Activated naive CD8-positive, alpha-beta T cell (primary cell): ENCODE measurements around the gene CLDN22.

Source experiments
- H3K27ac Mint-ChIP-seq: one replicate; pipeline ENCODE4 v1.8.0; 2021; ENCODE audit warnings: mixed read lengths
- H3K27me3 Mint-ChIP-seq: one replicate; pipeline ENCODE4 v1.8.0; 2021; ENCODE audit warnings: mixed read lengths
- H3K36me3 Mint-ChIP-seq: one replicate; pipeline ENCODE4 v1.8.0; 2021; ENCODE audit warnings: mixed read lengths
- H3K4me1 Mint-ChIP-seq: one replicate; pipeline ENCODE4 v1.8.0; 2021; ENCODE audit warnings: low read depth, mixed read lengths
- H3K4me3 Mint-ChIP-seq: one replicate; pipeline ENCODE4 v1.8.0; 2021; ENCODE audit warnings: mild to moderate bottlenecking, mixed read lengths
- H3K9me3 Mint-ChIP-seq: one replicate; pipeline ENCODE4 v1.8.0; 2021; ENCODE audit warnings: low read depth, mixed read lengths

The CLDN22 gene

DNA sequence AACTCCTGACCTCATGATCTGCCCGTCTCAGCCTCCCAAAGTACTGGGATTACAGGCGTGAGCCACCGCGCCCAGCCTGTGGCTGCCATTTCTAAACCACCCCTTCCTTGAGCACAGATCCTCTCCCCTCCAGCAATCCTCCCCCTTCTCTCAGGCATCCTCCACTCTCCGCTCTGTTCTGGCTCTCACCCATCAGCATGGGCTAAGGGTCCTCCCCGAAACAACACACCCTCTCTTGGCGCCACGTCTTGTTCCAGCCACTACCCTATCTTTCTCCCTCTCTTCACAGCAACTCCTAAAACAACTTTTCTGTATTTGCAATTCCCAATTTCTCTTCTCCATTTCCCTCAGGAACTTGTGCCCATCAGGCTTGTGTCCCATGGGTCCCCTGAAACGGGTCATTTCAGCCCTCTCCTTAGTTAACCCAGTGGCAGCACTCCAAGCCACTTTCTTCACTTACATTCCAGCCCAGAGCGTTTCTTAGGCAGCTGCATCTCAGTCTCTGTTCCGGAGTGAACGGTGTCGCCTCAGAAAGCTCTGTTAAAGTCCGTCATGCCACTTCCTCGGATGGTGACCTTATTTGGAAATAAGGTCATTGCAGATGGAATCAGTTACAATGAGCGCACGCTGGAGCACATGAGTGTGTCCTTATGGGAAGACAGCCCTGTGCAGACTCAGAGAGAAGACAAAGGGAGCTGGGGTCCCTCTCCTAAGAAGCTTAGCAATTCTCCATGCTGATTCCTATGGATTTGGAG is 30.4 kb upstream of the CLDN22 start:
- H3K9me3 Mint-ChIP-seq: no peaks in the 10 kb centered on the region
- no peak overlapping the region for H3K4me3 Mint-ChIP-seq
- peaks cover 9% of the 10 kb centered on the region for H3K27me3 Mint-ChIP-seq
- peaks cover 12% of the 10 kb centered on the region for H3K4me1 Mint-ChIP-seq
- H3K27ac Mint-ChIP-seq: no peak overlapping the region
- no peaks in the 10 kb centered on the region for H3K36me3 Mint-ChIP-seq

DNA sequence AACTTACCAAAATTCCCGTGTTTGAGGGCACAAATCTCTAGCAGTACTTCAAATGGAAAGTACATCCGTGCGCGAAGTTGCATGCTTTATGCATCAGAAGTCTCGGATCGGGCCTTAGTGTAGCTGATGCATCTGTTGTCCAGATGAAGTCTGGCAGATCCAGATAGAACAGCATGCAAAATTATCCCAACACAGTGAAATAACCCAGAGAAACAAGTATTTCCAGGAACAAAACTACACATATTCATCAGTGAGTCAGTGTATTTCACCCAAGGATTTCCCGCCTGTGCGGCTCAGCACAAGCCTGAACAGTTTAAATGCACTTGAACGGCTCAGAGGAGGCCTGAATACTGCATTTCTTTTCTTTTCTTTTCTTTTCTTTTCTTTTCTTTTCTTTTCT is 29.6 kb upstream of the CLDN22 start:
- H3K27ac Mint-ChIP-seq: no peak overlapping the region
- H3K4me1 Mint-ChIP-seq: peaks cover 12% of the 10 kb centered on the region
- no peak overlapping the region for H3K4me3 Mint-ChIP-seq
- H3K9me3 Mint-ChIP-seq: no peaks in the 10 kb centered on the region
- peaks cover 9% of the 10 kb centered on the region for H3K27me3 Mint-ChIP-seq
- H3K36me3 Mint-ChIP-seq: no peaks in the 10 kb centered on the region

DNA sequence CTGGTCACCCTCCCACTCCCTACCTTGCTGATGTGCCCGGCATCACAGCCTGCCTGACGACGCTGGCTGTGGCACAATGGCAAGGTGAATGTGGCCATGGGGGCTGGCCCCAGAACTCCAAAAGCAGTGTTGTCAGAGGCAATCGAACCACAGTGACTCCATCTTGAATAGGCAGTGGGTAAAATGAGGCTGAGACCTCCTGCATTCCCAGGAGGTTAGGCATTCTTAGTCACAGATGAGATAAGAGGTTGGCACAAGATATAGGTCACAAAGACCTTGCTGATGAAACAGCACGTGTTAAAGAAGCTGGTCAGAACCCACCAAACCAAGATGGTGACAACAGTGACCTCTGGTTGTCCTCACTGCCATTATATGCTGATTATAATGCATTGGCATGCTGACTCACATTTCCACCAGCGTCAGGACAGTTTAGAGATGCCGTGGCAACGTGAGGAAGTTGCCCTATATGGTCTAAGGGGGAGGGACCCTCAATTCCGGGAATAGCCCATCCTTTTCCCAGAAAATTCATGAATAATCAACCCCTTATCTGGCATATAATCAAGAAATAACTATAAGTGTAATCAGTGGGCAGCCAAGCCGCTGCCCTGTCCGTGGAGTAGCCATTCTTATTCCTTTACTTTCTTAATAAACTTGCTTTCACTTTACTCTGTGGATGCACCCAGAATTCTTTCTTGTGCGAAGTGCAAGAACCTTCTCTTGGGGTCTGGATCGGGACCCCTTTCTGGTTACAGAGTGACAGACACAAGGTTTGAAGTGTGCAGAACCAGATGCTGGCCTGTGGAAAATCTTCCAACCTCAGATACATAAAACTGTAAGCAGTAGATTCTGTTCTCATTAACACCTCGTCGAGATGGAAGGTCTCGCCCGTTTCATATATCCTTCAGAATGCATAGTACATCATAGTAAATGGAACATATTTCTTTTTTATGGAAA is 28.9 kb upstream of the CLDN22 start:
- Mint-ChIP-seq H3K27me3 (peaks cover 12% of the 10 kb centered on the region), H3K4me1 (peaks cover 12% of the 10 kb centered on the region), H3K9me3 (no peaks in the 10 kb centered on the region), H3K27ac (peak overlapping the region; percentile 50), H3K36me3 (no peaks in the 10 kb centered on the region), H3K4me3 (no peak overlapping the region)

DNA sequence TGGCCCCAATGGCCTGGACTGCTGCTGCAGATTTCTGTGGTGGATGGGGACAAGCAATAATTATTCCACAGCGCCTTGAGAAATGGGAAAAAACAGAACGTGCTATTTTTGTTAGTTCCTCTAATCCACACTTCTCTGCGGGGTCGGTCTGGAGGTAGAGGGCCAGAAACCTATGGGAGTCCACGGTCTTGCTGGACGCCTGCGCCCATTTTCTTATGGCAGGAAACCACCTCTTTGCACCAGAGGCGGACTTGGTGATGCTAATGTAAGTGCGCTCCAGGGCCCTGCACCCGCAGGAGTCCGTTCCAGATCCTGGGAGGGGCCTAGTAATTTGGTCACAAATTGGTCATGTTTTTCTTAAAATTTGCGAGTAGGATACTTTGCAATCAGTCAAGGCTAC is 28.1 kb upstream of the CLDN22 start:
- H3K36me3 Mint-ChIP-seq: no peaks in the 10 kb centered on the region
- H3K9me3 Mint-ChIP-seq: no peaks in the 10 kb centered on the region
- H3K27me3 Mint-ChIP-seq: peaks cover 12% of the 10 kb centered on the region

DNA sequence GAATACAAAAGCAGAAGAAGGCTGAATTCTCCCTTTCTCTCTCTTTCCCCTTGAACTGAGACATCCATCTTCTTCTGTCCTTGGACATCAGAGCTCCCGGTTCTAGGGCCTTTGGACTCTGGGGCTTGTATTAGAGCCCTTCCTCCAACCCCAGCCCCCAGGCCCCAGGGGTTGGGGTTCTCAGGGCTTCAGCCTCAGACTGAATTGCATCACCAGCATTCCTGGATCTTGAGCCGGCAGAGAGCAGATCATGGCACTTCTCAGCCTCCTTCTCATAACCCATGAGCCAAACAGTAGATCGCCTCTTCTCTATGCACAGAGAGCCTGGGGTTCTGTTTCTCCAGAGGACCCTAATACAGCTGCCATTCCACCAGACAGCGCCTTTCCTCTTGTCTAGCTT is 27.5 kb upstream of the CLDN22 start:
- no peak overlapping the region for H3K27ac Mint-ChIP-seq
- no peak overlapping the region for H3K4me3 Mint-ChIP-seq
- H3K9me3 Mint-ChIP-seq: no peaks in the 10 kb centered on the region
- H3K27me3 Mint-ChIP-seq: peaks cover 11% of the 10 kb centered on the region
- H3K36me3 Mint-ChIP-seq: no peaks in the 10 kb centered on the region
- peaks cover 14% of the 10 kb centered on the region for H3K4me1 Mint-ChIP-seq

More for the DNA sequence above, 28.1 kb upstream of the CLDN22 start:
- H3K27ac Mint-ChIP-seq: peak overlapping the region; percentile 50
- peaks cover 13% of the 10 kb centered on the region for H3K4me1 Mint-ChIP-seq
- no peak overlapping the region for H3K4me3 Mint-ChIP-seq

DNA sequence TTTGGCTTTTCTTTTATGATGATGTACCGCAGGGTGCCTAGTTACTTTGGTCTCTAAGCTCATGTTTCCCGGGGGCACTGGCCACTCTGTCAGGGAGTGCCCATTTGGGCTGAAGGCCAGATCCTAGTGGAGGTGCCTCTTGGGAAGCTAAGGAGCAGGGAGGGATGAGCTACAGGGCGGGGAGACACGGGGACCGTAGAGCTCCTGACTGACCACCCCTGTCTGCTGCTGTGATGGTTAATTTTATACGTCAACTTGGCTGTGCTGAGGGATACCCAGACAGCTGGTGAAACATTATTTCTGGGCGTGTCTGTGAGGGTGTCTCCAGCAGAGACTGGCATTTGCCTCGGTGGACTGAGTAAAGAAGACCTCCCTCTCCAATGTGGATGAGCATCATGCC is 27.1 kb upstream of the CLDN22 start:
- Mint-ChIP-seq H3K36me3 (no peaks in the 10 kb centered on the region), H3K9me3 (no peaks in the 10 kb centered on the region), H3K27ac (no peak overlapping the region), H3K4me1 (peaks cover 14% of the 10 kb centered on the region), H3K4me3 (no peak overlapping the region), H3K27me3 (peaks cover 8% of the 10 kb centered on the region)

DNA sequence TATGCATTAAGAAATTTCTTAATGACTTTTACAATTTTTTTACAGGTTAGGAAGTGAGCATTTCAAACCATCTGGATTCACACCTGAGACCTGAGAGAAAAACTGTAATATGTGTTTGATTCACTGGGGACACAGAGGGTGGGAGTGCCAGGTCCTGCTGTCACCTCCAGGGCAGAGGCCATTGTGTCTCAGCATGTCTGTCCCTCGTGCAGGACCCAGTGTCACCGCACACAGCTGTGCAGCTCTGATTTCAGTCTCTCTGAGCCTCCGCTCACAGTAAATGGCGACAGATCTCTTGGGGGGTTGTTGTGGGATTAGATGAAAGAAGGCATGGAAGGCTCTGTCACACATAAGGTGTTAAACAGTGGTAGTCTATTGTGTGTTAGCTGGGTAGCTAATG is 25.2 kb upstream of the CLDN22 start:
- Mint-ChIP-seq H3K4me1 (peaks cover 14% of the 10 kb centered on the region), H3K27ac (no peak overlapping the region), H3K4me3 (no peak overlapping the region), H3K36me3 (no peaks in the 10 kb centered on the region), H3K9me3 (no peaks in the 10 kb centered on the region), H3K27me3 (peaks cover 6% of the 10 kb centered on the region)

DNA sequence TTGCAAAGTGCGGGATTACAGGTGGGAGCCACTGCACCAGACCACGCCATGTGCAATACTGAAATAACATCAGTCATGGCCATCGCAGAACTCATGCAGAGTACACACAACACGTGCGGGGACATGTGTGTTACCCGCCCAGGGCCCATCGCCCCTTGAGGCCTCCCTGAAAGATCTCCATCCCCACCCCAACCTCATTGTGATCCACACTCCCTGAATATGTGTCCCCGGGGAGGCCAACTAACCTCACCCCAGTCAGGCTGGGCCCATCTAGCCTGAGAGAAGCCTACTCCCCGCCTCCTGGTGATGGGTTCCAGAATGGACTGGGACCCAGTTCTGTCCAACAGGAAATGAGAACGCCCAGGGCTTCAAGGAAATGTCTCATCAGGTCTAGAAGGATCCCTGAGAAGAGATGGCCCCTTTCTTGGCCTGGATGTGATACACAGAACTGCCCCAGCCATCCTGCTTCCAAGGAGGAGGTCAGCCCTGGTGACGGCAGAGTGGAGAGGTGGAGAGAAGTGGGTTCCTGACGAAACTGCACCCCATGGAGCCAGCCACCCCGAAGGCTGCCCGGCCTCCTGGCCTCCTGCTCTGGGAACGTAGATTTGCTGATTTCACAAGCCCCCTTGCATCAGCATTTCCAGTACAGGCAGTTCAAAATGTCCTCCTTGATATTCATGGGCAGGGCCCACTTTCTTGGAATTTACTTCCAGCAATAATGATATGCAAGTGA is 24.6 kb upstream of the CLDN22 start:
- Mint-ChIP-seq H3K36me3 (no peaks in the 10 kb centered on the region), H3K27ac (no peak overlapping the region), H3K27me3 (peaks cover 5% of the 10 kb centered on the region), H3K4me1 (peaks cover 13% of the 10 kb centered on the region), H3K9me3 (no peaks in the 10 kb centered on the region), H3K4me3 (no peak overlapping the region)

DNA sequence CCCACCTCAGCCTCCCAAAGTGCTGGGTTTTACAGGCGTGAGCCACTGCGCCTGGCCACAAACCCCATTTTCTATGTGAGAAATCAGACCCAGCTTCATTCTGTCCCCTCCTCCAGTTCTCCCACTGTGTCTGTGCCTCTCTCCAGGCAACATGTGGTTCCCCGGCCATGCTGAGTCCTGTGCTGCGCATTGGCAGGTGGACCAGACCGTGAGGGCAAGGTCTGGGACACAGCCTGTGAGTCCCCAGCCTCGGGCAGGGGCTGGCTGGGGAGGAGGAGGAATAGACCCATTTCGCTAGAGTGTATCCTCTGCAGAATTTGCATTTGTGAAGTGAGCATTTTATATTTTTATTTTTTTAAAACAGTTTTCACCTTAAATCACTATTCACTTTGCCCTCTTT is 23.7 kb upstream of the CLDN22 start:
- H3K9me3 Mint-ChIP-seq: no peaks in the 10 kb centered on the region
- no peak overlapping the region for H3K27ac Mint-ChIP-seq
- peaks cover 4% of the 10 kb centered on the region for H3K4me1 Mint-ChIP-seq
- no peak overlapping the region for H3K4me3 Mint-ChIP-seq
- no peaks in the 10 kb centered on the region for H3K36me3 Mint-ChIP-seq
- H3K27me3 Mint-ChIP-seq: peaks cover 3% of the 10 kb centered on the region

DNA sequence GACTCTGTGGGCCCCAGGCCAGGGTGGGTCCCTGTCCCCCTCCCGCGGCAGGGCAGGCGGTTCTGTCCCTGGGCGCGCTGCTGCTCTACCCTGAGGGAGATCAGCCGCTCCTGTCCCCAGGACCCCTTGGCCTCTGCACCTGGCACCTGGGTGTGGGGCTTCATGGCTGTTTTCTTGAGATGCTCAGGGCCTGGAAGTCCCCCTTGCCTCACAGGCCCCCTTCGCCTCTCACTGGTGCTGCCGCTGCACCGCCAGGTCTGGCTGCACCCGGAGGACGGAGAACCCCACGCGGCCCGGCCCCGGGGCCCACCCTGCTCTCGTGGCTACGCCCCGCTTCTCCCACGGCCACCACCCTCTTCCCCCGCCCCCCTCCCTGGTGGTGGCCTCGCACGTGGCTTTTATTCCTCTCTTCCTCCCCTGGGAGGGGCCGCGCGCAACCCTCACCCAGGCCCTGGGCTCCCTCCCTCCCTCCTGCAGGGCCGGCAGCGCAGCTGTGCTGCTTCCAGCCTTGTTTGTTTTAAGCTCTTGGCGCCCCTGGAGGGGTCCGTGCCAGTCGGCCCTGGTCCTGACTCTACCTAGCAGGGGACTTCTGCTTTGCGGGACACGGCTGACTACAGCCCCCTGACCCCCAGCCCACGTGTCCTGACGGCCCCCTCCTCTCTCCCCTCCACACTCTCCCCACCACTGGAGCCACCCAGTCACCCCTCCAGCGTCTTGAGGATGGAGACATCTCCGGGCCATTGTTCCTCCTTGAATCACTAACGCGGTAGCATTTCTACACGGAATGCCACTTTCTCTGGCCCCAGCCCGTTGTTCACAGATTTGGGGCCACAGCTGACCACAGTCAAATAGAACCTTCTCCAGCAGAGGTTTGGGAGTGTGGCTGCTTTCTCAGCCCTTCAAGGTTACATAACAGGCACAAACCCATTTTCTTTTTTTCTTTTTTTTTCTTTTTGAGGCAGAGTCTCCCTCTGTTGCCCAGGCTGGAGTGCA is 22.8 kb upstream of the CLDN22 start:
- no peaks in the 10 kb centered on the region for H3K36me3 Mint-ChIP-seq
- H3K9me3 Mint-ChIP-seq: no peaks in the 10 kb centered on the region
- peaks cover 3% of the 10 kb centered on the region for H3K27me3 Mint-ChIP-seq
- H3K4me3 Mint-ChIP-seq: peak overlapping the region; percentile 23
- H3K27ac Mint-ChIP-seq: no peak overlapping the region
- H3K4me1 Mint-ChIP-seq: peaks cover 2% of the 10 kb centered on the region

DNA sequence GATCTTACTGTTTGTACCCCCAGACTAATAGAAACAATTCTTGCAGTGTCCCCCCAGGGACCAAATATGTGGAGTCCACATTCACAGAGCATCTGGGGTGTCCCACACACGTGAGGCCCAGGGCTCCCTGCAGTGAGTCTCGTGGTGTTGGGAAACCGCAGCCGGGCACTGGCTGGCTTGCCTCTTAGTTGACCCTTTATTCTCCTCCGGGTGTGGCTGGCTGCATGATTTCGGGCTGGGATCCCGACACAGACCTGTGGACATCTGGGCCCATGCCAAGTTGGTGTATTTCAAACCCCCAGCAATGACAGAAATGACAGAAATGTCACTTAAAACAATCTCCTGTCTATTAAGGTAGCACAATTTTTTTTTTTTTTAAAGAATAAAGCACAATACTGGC is 17.8 kb upstream of the CLDN22 start:
- peaks cover 9% of the 10 kb centered on the region for H3K27me3 Mint-ChIP-seq
- H3K4me1 Mint-ChIP-seq: peaks cover 3% of the 10 kb centered on the region
- H3K9me3 Mint-ChIP-seq: no peaks in the 10 kb centered on the region
- H3K27ac Mint-ChIP-seq: no peak overlapping the region
- H3K4me3 Mint-ChIP-seq: no peak overlapping the region
- no peaks in the 10 kb centered on the region for H3K36me3 Mint-ChIP-seq

DNA sequence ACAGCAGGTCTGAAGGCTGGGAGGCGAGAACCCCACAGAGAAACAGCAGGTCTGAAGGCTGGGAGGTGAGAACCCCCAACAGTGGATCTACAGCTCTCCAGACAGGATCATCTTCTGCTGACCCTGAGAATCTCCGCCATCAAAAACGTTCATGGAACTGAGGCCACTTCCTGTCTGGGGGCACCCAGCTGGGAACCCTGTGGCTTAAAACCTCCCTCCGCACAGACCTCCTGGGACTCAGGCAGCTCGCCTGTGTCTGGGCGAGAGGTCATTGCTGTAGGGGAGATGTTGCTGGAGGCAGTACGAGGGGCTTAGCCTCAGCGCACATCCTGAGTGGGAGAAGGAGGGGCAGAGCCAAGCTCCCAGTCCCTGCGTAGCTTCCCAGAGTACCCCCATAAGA is 17.3 kb upstream of the CLDN22 start:
- Mint-ChIP-seq H3K4me1 (peaks cover 3% of the 10 kb centered on the region), H3K36me3 (no peaks in the 10 kb centered on the region), H3K27ac (no peak overlapping the region), H3K27me3 (peaks cover 11% of the 10 kb centered on the region), H3K9me3 (no peaks in the 10 kb centered on the region), H3K4me3 (no peak overlapping the region)

DNA sequence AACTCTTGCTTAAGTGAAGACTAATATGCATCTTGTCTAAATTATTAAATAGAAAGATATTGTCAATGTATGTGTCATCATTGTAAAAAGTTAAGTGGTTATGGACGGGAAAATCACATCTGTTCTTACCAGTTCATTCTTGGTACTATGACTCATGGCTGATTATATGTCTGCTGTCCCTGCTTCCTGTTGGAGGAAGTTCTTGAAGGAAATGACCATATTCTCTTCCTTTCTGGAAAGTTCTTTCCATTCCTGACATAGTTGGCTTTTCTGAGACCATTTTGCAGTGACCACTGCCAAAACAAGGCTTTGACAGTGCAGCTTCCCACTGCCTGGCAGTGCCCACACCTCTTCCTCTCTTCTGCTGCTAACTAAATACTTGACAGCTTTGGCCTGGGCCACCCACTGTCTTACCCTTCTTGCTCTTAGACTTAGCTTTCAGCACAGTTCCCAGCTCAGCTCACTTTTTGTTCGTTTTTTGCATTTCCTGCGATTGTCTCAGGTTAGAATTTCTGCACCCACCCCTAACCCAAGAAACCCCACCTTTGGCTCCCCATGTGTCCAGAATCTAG is 15.4 kb upstream of the CLDN22 start:
- peaks cover 3% of the 10 kb centered on the region for H3K4me1 Mint-ChIP-seq
- H3K27me3 Mint-ChIP-seq: peaks cover 11% of the 10 kb centered on the region
- no peak overlapping the region for H3K27ac Mint-ChIP-seq
- no peaks in the 10 kb centered on the region for H3K36me3 Mint-ChIP-seq
- no peaks in the 10 kb centered on the region for H3K9me3 Mint-ChIP-seq
- no peak overlapping the region for H3K4me3 Mint-ChIP-seq

DNA sequence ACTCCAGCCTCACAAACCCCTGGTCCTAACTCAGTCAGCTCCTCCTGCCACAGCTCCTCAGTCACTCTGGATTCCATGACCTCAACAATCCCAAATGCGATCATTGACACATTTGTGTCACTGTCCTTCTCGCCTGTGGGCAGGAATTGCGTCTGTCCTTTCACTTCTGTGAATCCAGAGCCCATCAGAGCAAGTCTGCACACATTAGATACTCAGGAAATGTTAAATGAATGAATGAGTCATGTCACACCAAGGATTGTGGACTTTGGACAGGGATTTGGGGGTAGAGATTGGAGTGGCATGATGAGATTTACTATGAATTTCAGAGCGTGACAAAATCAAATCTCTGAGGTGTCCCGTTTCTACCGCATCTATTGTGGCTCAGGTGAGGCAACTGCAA is 13.9 kb upstream of the CLDN22 start:
- Mint-ChIP-seq H3K36me3 (no peaks in the 10 kb centered on the region), H3K9me3 (no peaks in the 10 kb centered on the region), H3K4me1 (peaks cover 3% of the 10 kb centered on the region), H3K27ac (no peak overlapping the region), H3K27me3 (peaks cover 11% of the 10 kb centered on the region), H3K4me3 (no peak overlapping the region)
